HG03095 (cell line): ENCODE results near the gene CLPSL2.

Experiments
- ATAC-seq: cut with Tn5 transposase; IDR thresholded peaks from one replicate; pipeline ENCODE4 v1.9.1; 2021; ENCODE audit warnings: moderate library complexity; ENCODE audit not compliant: unreplicated experiment

CLPSL2 gene

GRCh38 chr6:35746516-35746915 is 29.9 kb upstream of the CLPSL2 start:
- ATAC-seq = no peak

GRCh38 chr6:35747877-35748276 is 28.5 kb upstream of the CLPSL2 start:
- no peak for ATAC-seq

- ATAC-seq = no peak
Observed at GRCh38 chr6:35750557-35750956, 25.8 kb upstream of the CLPSL2 start.

GRCh38 chr6:35751594-35751993 is 24.8 kb upstream of the CLPSL2 start:
- no peak for ATAC-seq

- no peak for ATAC-seq
Observed at GRCh38 chr6:35752330-35752729, 24.1 kb upstream of the CLPSL2 start.

- ATAC-seq = no peak
Observed at GRCh38 chr6:35754452-35755277, 21.7 kb upstream of the CLPSL2 start.

- no peak for ATAC-seq
Observed at GRCh38 chr6:35755278-35755924, 21.0 kb upstream of the CLPSL2 start.

- ATAC-seq = no peak
Observed at GRCh38 chr6:35757456-35758123, 18.8 kb upstream of the CLPSL2 start.

GRCh38 chr6:35759426-35759825 is 17.0 kb upstream of the CLPSL2 start:
- no peak for ATAC-seq

GRCh38 chr6:35765739-35766138 is 10.7 kb upstream of the CLPSL2 start:
- ATAC-seq = no peak

- no peak for ATAC-seq
Observed at GRCh38 chr6:35769211-35769610, 7.2 kb upstream of the CLPSL2 start.

- no peak for ATAC-seq
Observed at GRCh38 chr6:35771343-35771627, 5.1 kb upstream of the CLPSL2 start.

- no peak for ATAC-seq
Observed at GRCh38 chr6:35774116-35774794, 2.1 kb upstream of the CLPSL2 start.

GRCh38 chr6:35775031-35775430 is 1.4 kb upstream of the CLPSL2 start:
- ATAC-seq = no peak

- no peak for ATAC-seq
Observed at GRCh38 chr6:35777356-35778102, 1.1 kb downstream of the CLPSL2 start.

- ATAC-seq = no peak
Observed at GRCh38 chr6:35778437-35778836, 2.0 kb downstream of the CLPSL2 start.

GRCh38 chr6:35780719-35781118 is 4.3 kb downstream of the CLPSL2 start, which contains the start of gene CLPSL1:
Gene CLPSL1 (plus strand): TSS chr6:35781019. CDS start chr6:35781111, 92 bp downstream.
- no peak for ATAC-seq

GRCh38 chr6:35781290-35781689 is 4.9 kb downstream of the CLPSL2 start:
- no peak for ATAC-seq

- ATAC-seq = no peak
Observed at GRCh38 chr6:35782424-35782823, 6.0 kb downstream of the CLPSL2 start.

- no peak for ATAC-seq
Observed at GRCh38 chr6:35784200-35784599, 7.8 kb downstream of the CLPSL2 start.

GRCh38 chr6:35786272-35786671 is 9.9 kb downstream of the CLPSL2 start:
- ATAC-seq = no peak
